K562 (cell line): Measurements from ENCODE around the gene ACSF2. TPM values are rescaled to one million over a fixed set of nuclear protein-coding genes. Genes with fewer than 3 reads are reported as not detected.

Experiments used
- ATAC-seq: fragments of 200-7000 bp; cut with Tn5 transposase; 3 replicates; pipeline ENCODE4 v1.9.1; 2020; ENCODE audit warnings: moderate library complexity
- BruUV-seq: library from RNA; stranded (reverse); fragments of 400-500 nt; replicated peaks from 2 replicates; lab custom pipeline; 2021; lab: Mats Ljungman, UMichigan
- CTCF ChIA-PET: fragments of 300-600 bp; formaldehyde crosslinking; extraction: SDS; loops from one replicate; lab custom pipeline; 2021; ENCODE audit warnings: low intra/inter-chr PET ratio; lab: Yijun Ruan, JAX
- POLR2A ChIA-PET: fragments of 300-600, 350-650 bp; sonication (Branson Sonifier 250); formaldehyde crosslinking; extraction: SDS; loops from one replicate; lab custom pipeline; 2021; ENCODE audit warnings: antibody characterized with exemption, inconsistent platforms; lab: Yijun Ruan, JAX
- DNase-seq, 4 experiments: peaks; one replicate each; pipeline versions ENCODE4 v3.0.0 to v3.0.0-alpha.2; 2011 to 2018; ENCODE audit warnings: low spot score in 3 of 4, mixed read lengths in 3 of 4; ENCODE audit errors: extremely low read depth in 1 of 4
- FAIRE-seq: peaks from 2 replicates; lab custom pipeline; 2011; peaks lifted over from hg19 to GRCh38; lab: Jason Lieb, UNC
- H2AFZ ChIP-seq: 2 replicates; pipeline ENCODE4 v1.6.0; 2011; ENCODE audit warnings: low read depth, low read length, control low read depth, inconsistent platforms
- H3K27ac ChIP-seq: fragments of 200-600 bp; 3 replicates; pipeline ENCODE4 v1.8.0; 2011; ENCODE audit warnings: low read depth, mild to moderate bottlenecking, control low read depth, inconsistent platforms, low read length, moderate library complexity, mixed read lengths; ENCODE audit errors: extremely low read depth
- H3K27me3 ChIP-seq, 2 experiments: fragments of 300-600 bp in 1 of 2; 2 replicates in 1 of 2; 3 replicates in 1 of 2; pipeline versions ENCODE4 v1.6.0 to v1.8.0; 2011; ENCODE audit warnings: inconsistent platforms in 2 of 2, low read length in 2 of 2, mild to moderate bottlenecking in 1 of 2, mixed read lengths in 1 of 2, moderate library complexity in 1 of 2; ENCODE audit not compliant: control insufficient read depth in 2 of 2, insufficient read depth in 2 of 2
- H3K36me3 ChIP-seq: fragments of 300-600 bp; 3 replicates; pipeline ENCODE4 v1.8.0; 2011; ENCODE audit warnings: mild to moderate bottlenecking, low read length, inconsistent platforms; ENCODE audit not compliant: control insufficient read depth, insufficient read depth
- H3K4me1 ChIP-seq, 2 experiments: fragments of 200-600 bp in 1 of 2; replicated peaks in 1 of 2; 2 replicates in 1 of 2; 3 replicates in 1 of 2; pipeline versions ENCODE4 v1.5.1 to v1.8.0; 2011; ENCODE audit warnings: inconsistent platforms in 2 of 2, low read length in 2 of 2, mild to moderate bottlenecking in 1 of 2, mixed read lengths in 1 of 2, moderate library complexity in 1 of 2; ENCODE audit not compliant: control insufficient read depth in 2 of 2, insufficient read depth in 2 of 2
- H3K4me2 ChIP-seq: 2 replicates; pipeline ENCODE4 v1.6.1; 2011; ENCODE audit warnings: low read length, control low read depth, inconsistent platforms, mixed read lengths; ENCODE audit not compliant: insufficient read depth
- H3K4me3 ChIP-seq: fragments of 200-600 bp; sonication (generic), shearing (Covaris generic); 2 replicates; pipeline ENCODE4 v1.5.1; 2016; ENCODE audit warnings: control low read depth, inconsistent platforms
- H3K79me2 ChIP-seq: fragments of 200-600 bp; 3 replicates; pipeline ENCODE4 v1.8.0; 2011; ENCODE audit warnings: low read length, inconsistent platforms; ENCODE audit not compliant: control insufficient read depth, insufficient read depth
- H3K9ac ChIP-seq, 2 experiments: 2 replicates each; pipeline versions ENCODE4 v1.6.0 to v1.6.1; 2011; ENCODE audit warnings: low read depth in 2 of 2, low read length in 2 of 2, control low read depth in 1 of 2, inconsistent platforms in 1 of 2, mild to moderate bottlenecking in 1 of 2, mixed read lengths in 1 of 2; ENCODE audit not compliant: insufficient read depth in 1 of 2
- H3K9me1 ChIP-seq: one replicate; pipeline ENCODE4 v1.6.0; 2011; ENCODE audit warnings: inconsistent platforms, mild to moderate bottlenecking, low read length, moderate library complexity; ENCODE audit not compliant: control insufficient read depth, insufficient read depth
- H3K9me3 ChIP-seq: replicated peaks from 2 replicates; pipeline ENCODE4 v1.5.1; 2011; ENCODE audit warnings: low read depth, low read length, inconsistent platforms; ENCODE audit not compliant: control insufficient read depth, insufficient read depth
- H4K20me1 ChIP-seq: replicated peaks from 2 replicates; pipeline ENCODE4 v1.6.1; 2011; ENCODE audit warnings: low read length, inconsistent platforms, mixed read lengths; ENCODE audit not compliant: control insufficient read depth, insufficient read depth
- CTBP1 ChIP-seq: fragments of 450-650 bp; IDR thresholded peaks from 2 replicates; pipeline ENCODE4 v1.6.1; 2016; ENCODE audit warnings: borderline replicate concordance
- HSF4 ChIP-seq: fragments of 250-450 bp; sonication (Bioruptor Pico); IDR thresholded peaks from 2 replicates; pipeline ENCODE4 v2.1.2; 2022; ENCODE audit warnings: mild to moderate bottlenecking, moderate library complexity, borderline replicate concordance
- TBL1XR1 ChIP-seq, 2 experiments: IDR thresholded peaks; 2 replicates each; pipeline ENCODE4 v1.6.1; 2012; ENCODE audit warnings: improper control_type of control experiment in 2 of 2, low read length in 2 of 2, mild to moderate bottlenecking in 1 of 2
- TCF7L2 ChIP-seq: fragments of 150-350 bp; IDR thresholded peaks from 2 replicates; pipeline ENCODE4 v1.6.1; 2016; ENCODE audit warnings: low read depth, mild to moderate bottlenecking, low read length, moderate library complexity
- YY1 ChIP-seq, 3 experiments: IDR thresholded peaks; 2 replicates each; pipeline ENCODE4 v1.6.1; 2011; ENCODE audit warnings: low read length in 2 of 3, mild to moderate bottlenecking in 2 of 3, moderate library complexity in 2 of 3, borderline replicate concordance in 1 of 3, control low read depth in 1 of 3, low read depth in 1 of 3; ENCODE audit not compliant: insufficient read depth in 3 of 3, insufficient replicate concordance in 2 of 3, control insufficient read depth in 1 of 3, insufficient read length in 1 of 3; ENCODE audit errors: extremely low read depth in 1 of 3
- WGBS: fragments of 100-300 bp; shearing (Covaris generic); methylation state at CpG from one replicate; pipeline ENCODE4 v1.1.6; 2016; ENCODE audit warnings: low coverage, mixed read lengths; ENCODE audit not compliant: insufficient coverage; ENCODE audit errors: missing lambda C conversion rate; 5-methylcytosine and 5-hydroxymethylcytosine counted together
- in situ Hi-C: fragments of 300-500 bp; cut with MboI; formaldehyde crosslinking; loops from 4 replicates; pipeline ENCODE4 v1.15.0; 2018; ENCODE audit warnings: inconsistent platforms, mixed read lengths
- intact Hi-C: fragments of 100-400 bp; cut with micrococcal nuclease; formaldehyde crosslinking; loops from 2 replicates; pipeline ENCODE4 v1.14.2; 2022
- polyA plus RNA-seq, 8 experiments: library from polyadenylated mRNA; depleted of rRNA in 4 of 8; stranded (reverse) in 5 of 8; unstranded in 3 of 8; fragments of >200 nt; fragmentation: Nextera tagmentation in 2 of 8; fragmentation: Illumina TruSeq in 1 of 8; extraction: Ambion mirVana in 2 of 8; extraction: Trizol in 1 of 8; gene quantifications; 2 replicates each; pipeline versions ENCODE4 v1.2.1 to v1.2.3, GENCODE V29; 2011 to 2014; ENCODE audit warnings: inconsistent platforms in 1 of 8, missing spikeins in 1 of 8
- total RNA-seq, 7 experiments: library from RNA; depleted of rRNA in 6 of 7; stranded (reverse); fragments of >200 nt in 6 of 7; fragmentation: Illumina TruSeq in 2 of 7; extraction: Trizol in 2 of 7; gene quantifications; 2 replicates each; pipeline versions ENCODE4 v1.2.1 to v1.2.3, GENCODE V29; 2011 to 2021; ENCODE audit warnings: low replicate concordance in 1 of 7
- TF ChIP-seq, protein P1 (sequence below), 2 experiments: fragments of 450-650 bp in 1 of 2; sonication (generic) in 1 of 2; formaldehyde crosslinking; conservative IDR thresholded peaks; 2 replicates each; pipeline versions ENCODE4 v1.4.0 to v1.8.1; 2020 to 2022; ENCODE audit warnings: mild to moderate bottlenecking in 1 of 2, missing genetic modification reagents in 1 of 2

ACSF2 gene
- total and polyA plus RNA-seq, 9 of the 15 experiments (the other 6 are each of a cell fraction or from before 2014, with no cell fraction given): 0.89 to 6.1 (median 3.5) TPM

DNA sequence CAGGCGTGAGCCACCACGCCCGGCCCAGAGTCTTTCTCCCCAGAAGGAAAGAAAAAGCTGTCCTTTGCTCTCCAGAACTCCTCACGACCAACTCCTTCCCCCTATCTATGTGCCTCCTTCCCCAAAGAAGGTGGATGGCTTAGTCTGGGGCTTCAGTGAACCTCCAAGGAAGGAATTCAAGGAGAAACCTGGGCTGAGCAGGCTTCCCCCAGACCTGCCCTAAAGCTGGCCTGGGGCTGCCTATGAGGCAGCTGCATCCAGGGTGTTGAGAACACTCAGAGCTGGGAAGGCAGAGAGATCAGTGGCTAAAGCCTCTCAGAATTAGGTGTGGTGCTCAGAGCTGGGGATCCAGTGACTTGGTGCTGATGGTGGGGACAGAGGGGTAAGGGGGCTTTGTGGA lies 3.8 kb downstream of the ACSF2 start:
- no peaks in the 10 kb centered on the region for H3K27me3 ChIP-seq
- H3K27ac ChIP-seq: no peak overlapping the region
- no peaks in the 10 kb centered on the region for H4K20me1 ChIP-seq
- no peaks in the 10 kb centered on the region for H3K36me3 ChIP-seq
- peak overlapping the region in 1 of 2 experiments; percentile 70; a peak in 1 of 4 replicates for H3K9ac ChIP-seq
- ATAC-seq: no peak
- 72% methylated on average over 3 of the region's 4 CpGs for WGBS
- no peak overlapping the region for H2AFZ ChIP-seq
- BruUV-seq: no TSS peak
- peaks cover 22 to 23% of the 10 kb centered on the region in 2 experiments for H3K4me1 ChIP-seq
- H3K9me1 ChIP-seq: no peaks in the 10 kb centered on the region
- H3K9me3 ChIP-seq: no peaks in the 10 kb centered on the region
- ChIA-PET CTCF (no interaction called here), POLR2A (interaction anchor here (0.6 to 1.7 kb wide), 4 partner anchors 9 to 131 kb away, joined by 3 to 5 read pairs (median 4); partner anchors contain the start of gene CACNA1G)
- DNase-seq: no peak
- no peak overlapping the region for H3K4me2 ChIP-seq
- H3K79me2 ChIP-seq: no peaks in the 10 kb centered on the region
- intact Hi-C loops: no loop called here
- TF ChIP-seq HSF4 (CRISPR knock-in tag): no peak
- TF ChIP-seq TBL1XR1 (IDR thresholded peaks at IDR 0.05; ENCODE audit: low read length in 2 of 2): no peak
- TF ChIP-seq CTBP1: no peak
- TF ChIP-seq, protein P1, sequence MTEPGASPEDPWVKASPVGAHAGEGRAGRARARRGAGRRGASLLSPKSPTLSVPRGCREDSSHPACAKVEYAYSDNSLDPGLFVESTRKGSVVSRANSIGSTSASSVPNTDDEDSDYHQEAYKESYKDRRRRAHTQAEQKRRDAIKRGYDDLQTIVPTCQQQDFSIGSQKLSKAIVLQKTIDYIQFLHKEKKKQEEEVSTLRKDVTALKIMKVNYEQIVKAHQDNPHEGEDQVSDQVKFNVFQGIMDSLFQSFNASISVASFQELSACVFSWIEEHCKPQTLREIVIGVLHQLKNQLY (CRISPR knock-in tag; conservative IDR thresholded peaks at IDR 0.05): no peak
- no peak for TF ChIP-seq TCF7L2
- TF ChIP-seq YY1 (IDR thresholded peaks at IDR 0.05; ENCODE audit: borderline replicate concordance in 1 of 3, control insufficient read depth in 1 of 3, extremely low read depth in 1 of 3, insufficient read depth in 3 of 3, insufficient read length in 1 of 3, insufficient replicate concordance in 2 of 3, low read depth in 1 of 3, low read length in 2 of 3): no peak
- no peak overlapping the region for H3K4me3 ChIP-seq
- in situ Hi-C loops: no loop called here
- no peak for FAIRE-seq
